ENCODE data around the gene FOXN3.

- TF ChIP-seq RAD21 (IDR thresholded peaks at IDR 0.05; ENCODE audit: low read length) (no peak), RFX5 (IDR thresholded peaks at IDR 0.05; ENCODE audit: low read length) (no peak), MAX (IDR thresholded peaks at IDR 0.05; ENCODE audit: low read depth) (no peak), CTCF (IDR thresholded peaks at IDR 0.05) (no peak), MXI1 (IDR thresholded peaks at IDR 0.05; ENCODE audit: low read depth, low read length) (no peak), ZBTB33 (IDR thresholded peaks at IDR 0.05; ENCODE audit: borderline replicate concordance, low read depth) (no peak), SMC3 (IDR thresholded peaks at IDR 0.05; ENCODE audit: low read depth, low read length) (no peak)
These were observed 148.5 kb downstream of the FOXN3 start for GRCh38 chr14:89268514-89268913.

Data from SK-N-SH (cell line).